ENCODE measurements around the gene SMPX.

DNA sequence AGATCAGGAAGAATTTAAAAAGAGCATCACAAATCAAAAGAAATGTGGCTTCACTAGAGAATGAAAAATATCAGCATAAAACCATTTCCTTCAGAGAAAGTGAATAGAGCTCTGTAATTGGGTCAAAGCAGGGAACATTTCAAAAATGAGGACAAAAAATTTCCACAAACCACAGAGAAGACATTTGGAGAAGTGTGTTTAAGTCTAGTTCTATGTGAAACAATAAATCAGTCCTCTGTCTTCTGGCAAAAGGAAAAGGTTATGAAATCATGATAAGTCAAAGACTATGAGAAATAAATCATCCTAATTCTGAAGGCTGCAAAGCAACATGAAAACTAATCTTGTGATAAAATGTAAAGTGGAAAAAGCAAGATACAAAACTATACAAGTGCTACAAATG lies 27.9 kb downstream of the SMPX start:
- TF ChIP-seq POLR2A (conservative IDR thresholded peaks at IDR 0.05): no peak
- no peak for TF ChIP-seq POLR2AphosphoS5 (IDR thresholded peaks at IDR 0.05; ENCODE audit: control insufficient read depth, insufficient read depth, low read depth, low read length)
- TF ChIP-seq ZNF592 (IDR thresholded peaks at IDR 0.05): no peak
- TF ChIP-seq RAD21 (CRISPR knock-in tag; conservative IDR thresholded peaks at IDR 0.05 in 1 of 2, IDR thresholded peaks at IDR 0.05 in 1 of 2): no peak
- no peak for TF ChIP-seq CBX1 (IDR thresholded peaks at IDR 0.05; ENCODE audit: low read depth)

Measured in K562 (cell line).